WTC11 (cell line): ENCODE measurements around the gene PCBP3. TPM values are rescaled to one million over a fixed set of nuclear protein-coding genes. Genes with fewer than 3 reads are reported as not detected.

Experiments used
- ATAC-seq: fragments of 200-7000 bp; cut with Tn5 transposase; 2 replicates; pipeline ENCODE4 v1.10.0; 2021; ENCODE audit warnings: mild to moderate bottlenecking, moderate library complexity
- CTCF ChIA-PET: fragments of 300-600 bp; sonication (Branson Sonifier 250); formaldehyde crosslinking; loops from one replicate; lab custom pipeline; 2021; ENCODE audit warnings: antibody characterized with exemption; lab: Charles Lee
- POLR2A ChIA-PET: fragments of 350-600 bp; sonication (Branson Sonifier 250); formaldehyde crosslinking; loops from one replicate; lab custom pipeline; 2021; ENCODE audit warnings: antibody characterized with exemption; lab: Charles Lee
- DNase-seq: peaks from one replicate; pipeline ENCODE4 v3.0.0; 2021; ENCODE audit warnings: low spot score
- H3K27ac Mint-ChIP-seq: 2 replicates; pipeline ENCODE4 v1.8.0; 2021; ENCODE audit warnings: mixed read lengths
- H3K27me3 Mint-ChIP-seq: 2 replicates; pipeline ENCODE4 v1.8.0; 2021; ENCODE audit warnings: low read depth, mild to moderate bottlenecking, moderate library complexity, mixed read lengths
- H3K36me3 Mint-ChIP-seq: 2 replicates; pipeline ENCODE4 v1.8.0; 2021; ENCODE audit warnings: mixed read lengths
- H3K4me1 Mint-ChIP-seq: 2 replicates; pipeline ENCODE4 v1.8.0; 2022; ENCODE audit warnings: mixed read lengths
- H3K4me3 Mint-ChIP-seq: 2 replicates; pipeline ENCODE4 v1.8.0; 2021; ENCODE audit warnings: mild to moderate bottlenecking, moderate library complexity, mixed read lengths
- H3K9me3 Mint-ChIP-seq: 2 replicates; pipeline ENCODE4 v1.8.0; 2021; ENCODE audit warnings: mixed read lengths
- CREM ChIP-seq: sonication (generic); formaldehyde crosslinking; IDR thresholded peaks from 2 replicates; pipeline ENCODE4 v1.8.1; 2022; ENCODE audit warnings: mild to moderate bottlenecking, missing genetic modification reagents, moderate library complexity
- ELF4 ChIP-seq: sonication (generic); formaldehyde crosslinking; IDR thresholded peaks from 2 replicates; pipeline ENCODE4 v1.8.1; 2022; ENCODE audit warnings: low read depth, mild to moderate bottlenecking, moderate library complexity, missing genetic modification reagents
- FOXP1 ChIP-seq: sonication (generic); formaldehyde crosslinking; IDR thresholded peaks from 2 replicates; pipeline ENCODE4 v1.8.0; 2022; ENCODE audit warnings: missing genetic modification reagents, mild to moderate bottlenecking, moderate library complexity, borderline replicate concordance
- NFE2L1 ChIP-seq: sonication (generic); formaldehyde crosslinking; IDR thresholded peaks from 2 replicates; pipeline ENCODE4 v1.8.1; 2023; ENCODE audit warnings: missing genetic modification reagents
- SMAD3 ChIP-seq: sonication (generic); formaldehyde crosslinking; IDR thresholded peaks from 2 replicates; pipeline ENCODE4 v1.8.0; 2022; ENCODE audit warnings: missing genetic modification reagents, mild to moderate bottlenecking, borderline replicate concordance
- TCF7 ChIP-seq: sonication (generic); formaldehyde crosslinking; IDR thresholded peaks from 2 replicates; pipeline ENCODE4 v1.8.0; 2022; ENCODE audit warnings: mild to moderate bottlenecking, low read depth, missing genetic modification reagents, moderate library complexity
- TEAD1 ChIP-seq: sonication (generic); formaldehyde crosslinking; IDR thresholded peaks from 2 replicates; pipeline ENCODE4 v1.8.0; 2022; ENCODE audit warnings: mild to moderate bottlenecking, missing genetic modification reagents
- ZNF263 ChIP-seq: sonication (generic); formaldehyde crosslinking; IDR thresholded peaks from 2 replicates; pipeline ENCODE4 v1.8.1; 2022; ENCODE audit warnings: low read depth, mild to moderate bottlenecking, moderate library complexity, missing genetic modification reagents
- ZNF423 ChIP-seq: fragments of 250-450 bp; sonication (Bioruptor Pico); IDR thresholded peaks from 2 replicates; pipeline ENCODE4 v2.1.2; 2022; ENCODE audit warnings: mild to moderate bottlenecking, moderate library complexity
- ZNF671 ChIP-seq: fragments of 250-450 bp; sonication (Bioruptor Pico); IDR thresholded peaks from 2 replicates; pipeline ENCODE4 v1.8.0; 2021; ENCODE audit warnings: mild to moderate bottlenecking
- total RNA-seq: library from RNA; stranded (reverse); gene quantifications from 3 replicates; pipeline ENCODE4 v1.2.3, GENCODE V29; 2021
- TF ChIP-seq, protein P1 (sequence below): fragments of 250-450 bp; sonication (Bioruptor Pico); IDR thresholded peaks from 2 replicates; pipeline ENCODE4 v1.8.0; 2021; ENCODE audit warnings: mild to moderate bottlenecking
- TF ChIP-seq, protein P2 (sequence below): sonication (generic); formaldehyde crosslinking; conservative IDR thresholded peaks from 2 replicates; pipeline ENCODE4 v1.8.1; 2023; ENCODE audit warnings: mild to moderate bottlenecking, low read depth, missing genetic modification reagents, moderate library complexity
- TF ChIP-seq, protein P3 (sequence below): sonication (generic); formaldehyde crosslinking; IDR thresholded peaks from 2 replicates; pipeline ENCODE4 v1.8.0; 2023; ENCODE audit warnings: missing genetic modification reagents, mild to moderate bottlenecking, borderline replicate concordance
- TF ChIP-seq, protein P4 (sequence below): sonication (generic); formaldehyde crosslinking; IDR thresholded peaks from 2 replicates; pipeline ENCODE4 v1.8.0; 2022; ENCODE audit warnings: mild to moderate bottlenecking, missing genetic modification reagents
- TF ChIP-seq, protein P5 (sequence below): sonication (generic); formaldehyde crosslinking; IDR thresholded peaks from 2 replicates; pipeline ENCODE4 v1.8.1; 2023; ENCODE audit warnings: mild to moderate bottlenecking, missing genetic modification reagents, borderline replicate concordance
- TF ChIP-seq, protein P6 (sequence below): sonication (generic); formaldehyde crosslinking; IDR thresholded peaks from 2 replicates; pipeline ENCODE4 v1.8.0; 2022; ENCODE audit warnings: missing genetic modification reagents

Gene PCBP3
- total RNA-seq, 1 experiment from 2014 or later, result 8.5 TPM

DNA sequence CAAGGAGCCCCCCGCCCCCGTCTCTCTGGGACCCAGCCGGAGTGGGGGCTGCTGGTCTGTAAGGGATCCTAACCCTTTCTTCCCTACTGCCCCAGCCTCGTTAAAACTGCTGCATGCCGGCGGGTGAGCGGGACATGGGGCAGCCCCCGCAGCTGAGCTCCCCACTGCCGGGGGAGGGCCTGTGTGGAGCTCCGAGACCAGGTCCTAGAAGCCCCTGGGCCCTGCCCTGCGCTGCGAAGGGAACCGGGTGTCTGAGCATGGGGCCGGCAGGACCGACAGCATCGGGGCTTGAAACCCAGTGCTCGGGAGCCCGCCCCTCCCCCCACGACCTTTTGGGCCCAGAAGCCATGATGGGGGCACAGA is 328.8 kb downstream of the PCBP3 start:
- DNase-seq, result peak; percentile 39
- peaks cover 1% of the 10 kb centered on the region; the same call in 1 of the 2 replicates for H3K9me3 Mint-ChIP-seq
- TF ChIP-seq ZNF671 (CRISPR knock-in tag) (no peak), TEAD1 (CRISPR knock-in tag) (no peak), ELF4 (CRISPR knock-in tag) (no peak)
- TF ChIP-seq, all 79 proteins: peak for 0
- Mint-ChIP-seq H3K4me1 (peaks cover 17% of the 10 kb centered on the region), H3K36me3 (no peaks in the 10 kb centered on the region), H3K4me3 (no peak overlapping the region), H3K27ac (no peak overlapping the region), H3K27me3 (no peaks in the 10 kb centered on the region; the same call in 1 of the 2 replicates)
- 0 out of 2 replicates have a peak, but pooled peaks have one; percentile 1 for ATAC-seq
- POLR2A ChIA-PET, result no interaction called here
- CTCF ChIA-PET, result interaction anchor here (0.7 to 5.0 kb wide), 13 partner anchors 10 to 342 kb away, joined by 3 to 40 read pairs (median 10); partner anchors contain the start of genes COL6A1 and COL6A2

DNA sequence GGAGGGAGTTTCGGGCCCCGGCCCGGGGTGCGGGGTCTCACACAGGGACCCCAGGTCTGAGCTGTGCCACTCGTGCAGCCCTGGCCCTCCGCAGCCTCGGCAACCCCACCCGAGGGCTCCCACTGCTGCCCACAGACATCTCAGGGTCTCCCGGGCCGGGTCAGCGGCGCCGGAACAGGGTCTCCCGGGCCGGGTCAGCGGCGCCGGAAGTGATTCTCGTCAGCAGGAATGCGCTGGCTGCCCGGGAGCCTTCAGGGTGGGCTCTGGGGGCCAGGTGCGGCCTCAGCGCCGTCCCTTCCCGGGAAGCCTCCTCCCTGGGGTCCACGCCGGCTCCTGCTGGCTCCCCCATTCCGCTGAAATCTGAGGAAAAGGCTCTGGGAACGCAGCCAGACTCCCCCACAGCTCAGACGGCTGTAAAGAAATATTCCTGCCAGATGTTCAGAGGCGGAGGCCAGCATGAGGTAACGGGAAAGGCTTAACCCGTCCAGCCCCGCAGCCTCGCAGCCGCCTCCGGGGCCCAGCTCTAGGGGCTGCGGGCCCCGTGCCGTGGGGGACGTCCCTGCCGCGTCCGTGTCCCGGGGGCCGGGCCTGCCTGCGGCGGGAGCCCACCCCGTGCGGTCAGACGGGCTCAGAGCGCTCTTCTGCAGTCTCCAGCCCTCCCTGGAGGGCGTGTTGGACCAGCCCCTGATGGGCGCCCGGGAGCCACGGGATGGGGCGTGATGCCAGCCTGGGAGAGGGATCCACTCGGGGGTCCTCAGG is 329.4 kb downstream of the PCBP3 start:
- Mint-ChIP-seq H3K27me3 (no peaks in the 10 kb centered on the region; the same call in 1 of the 2 replicates), H3K36me3 (no peaks in the 10 kb centered on the region), H3K27ac (no peak overlapping the region), H3K4me3 (peak overlapping the region; percentile 78), H3K9me3 (no peaks in the 10 kb centered on the region), H3K4me1 (peaks cover 17% of the 10 kb centered on the region)
- DNase-seq (no peak), ATAC-seq (no peak; the same call in none of the 2 replicates)
- ChIA-PET CTCF (interaction anchor here (0.6 to 5.0 kb wide), 17 partner anchors 9 to 180 kb away, joined by 3 to 40 read pairs (median 6); partner anchors contain the start of genes COL6A1 and COL6A2), POLR2A (interaction anchor here (0.7 kb wide), 1 partner anchor 9 kb away, joined by 4 read pairs; the partner anchor contains the start of gene COL6A1)
- TF ChIP-seq FOXP1, result peak; percentile 49; the same call in 1 of the 2 replicates
- TF ChIP-seq, protein P1, sequence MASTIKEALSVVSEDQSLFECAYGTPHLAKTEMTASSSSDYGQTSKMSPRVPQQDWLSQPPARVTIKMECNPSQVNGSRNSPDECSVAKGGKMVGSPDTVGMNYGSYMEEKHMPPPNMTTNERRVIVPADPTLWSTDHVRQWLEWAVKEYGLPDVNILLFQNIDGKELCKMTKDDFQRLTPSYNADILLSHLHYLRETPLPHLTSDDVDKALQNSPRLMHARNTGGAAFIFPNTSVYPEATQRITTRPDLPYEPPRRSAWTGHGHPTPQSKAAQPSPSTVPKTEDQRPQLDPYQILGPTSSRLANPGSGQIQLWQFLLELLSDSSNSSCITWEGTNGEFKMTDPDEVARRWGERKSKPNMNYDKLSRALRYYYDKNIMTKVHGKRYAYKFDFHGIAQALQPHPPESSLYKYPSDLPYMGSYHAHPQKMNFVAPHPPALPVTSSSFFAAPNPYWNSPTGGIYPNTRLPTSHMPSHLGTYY (CRISPR knock-in tag), result no peak
- no peak for TF ChIP-seq NFE2L1 (CRISPR knock-in tag)
- TF ChIP-seq ZNF263 (CRISPR knock-in tag), result no peak
- TF ChIP-seq, protein P2, sequence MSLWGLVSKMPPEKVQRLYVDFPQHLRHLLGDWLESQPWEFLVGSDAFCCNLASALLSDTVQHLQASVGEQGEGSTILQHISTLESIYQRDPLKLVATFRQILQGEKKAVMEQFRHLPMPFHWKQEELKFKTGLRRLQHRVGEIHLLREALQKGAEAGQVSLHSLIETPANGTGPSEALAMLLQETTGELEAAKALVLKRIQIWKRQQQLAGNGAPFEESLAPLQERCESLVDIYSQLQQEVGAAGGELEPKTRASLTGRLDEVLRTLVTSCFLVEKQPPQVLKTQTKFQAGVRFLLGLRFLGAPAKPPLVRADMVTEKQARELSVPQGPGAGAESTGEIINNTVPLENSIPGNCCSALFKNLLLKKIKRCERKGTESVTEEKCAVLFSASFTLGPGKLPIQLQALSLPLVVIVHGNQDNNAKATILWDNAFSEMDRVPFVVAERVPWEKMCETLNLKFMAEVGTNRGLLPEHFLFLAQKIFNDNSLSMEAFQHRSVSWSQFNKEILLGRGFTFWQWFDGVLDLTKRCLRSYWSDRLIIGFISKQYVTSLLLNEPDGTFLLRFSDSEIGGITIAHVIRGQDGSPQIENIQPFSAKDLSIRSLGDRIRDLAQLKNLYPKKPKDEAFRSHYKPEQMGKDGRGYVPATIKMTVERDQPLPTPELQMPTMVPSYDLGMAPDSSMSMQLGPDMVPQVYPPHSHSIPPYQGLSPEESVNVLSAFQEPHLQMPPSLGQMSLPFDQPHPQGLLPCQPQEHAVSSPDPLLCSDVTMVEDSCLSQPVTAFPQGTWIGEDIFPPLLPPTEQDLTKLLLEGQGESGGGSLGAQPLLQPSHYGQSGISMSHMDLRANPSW (CRISPR knock-in tag), result no peak
- TF ChIP-seq, protein P3, sequence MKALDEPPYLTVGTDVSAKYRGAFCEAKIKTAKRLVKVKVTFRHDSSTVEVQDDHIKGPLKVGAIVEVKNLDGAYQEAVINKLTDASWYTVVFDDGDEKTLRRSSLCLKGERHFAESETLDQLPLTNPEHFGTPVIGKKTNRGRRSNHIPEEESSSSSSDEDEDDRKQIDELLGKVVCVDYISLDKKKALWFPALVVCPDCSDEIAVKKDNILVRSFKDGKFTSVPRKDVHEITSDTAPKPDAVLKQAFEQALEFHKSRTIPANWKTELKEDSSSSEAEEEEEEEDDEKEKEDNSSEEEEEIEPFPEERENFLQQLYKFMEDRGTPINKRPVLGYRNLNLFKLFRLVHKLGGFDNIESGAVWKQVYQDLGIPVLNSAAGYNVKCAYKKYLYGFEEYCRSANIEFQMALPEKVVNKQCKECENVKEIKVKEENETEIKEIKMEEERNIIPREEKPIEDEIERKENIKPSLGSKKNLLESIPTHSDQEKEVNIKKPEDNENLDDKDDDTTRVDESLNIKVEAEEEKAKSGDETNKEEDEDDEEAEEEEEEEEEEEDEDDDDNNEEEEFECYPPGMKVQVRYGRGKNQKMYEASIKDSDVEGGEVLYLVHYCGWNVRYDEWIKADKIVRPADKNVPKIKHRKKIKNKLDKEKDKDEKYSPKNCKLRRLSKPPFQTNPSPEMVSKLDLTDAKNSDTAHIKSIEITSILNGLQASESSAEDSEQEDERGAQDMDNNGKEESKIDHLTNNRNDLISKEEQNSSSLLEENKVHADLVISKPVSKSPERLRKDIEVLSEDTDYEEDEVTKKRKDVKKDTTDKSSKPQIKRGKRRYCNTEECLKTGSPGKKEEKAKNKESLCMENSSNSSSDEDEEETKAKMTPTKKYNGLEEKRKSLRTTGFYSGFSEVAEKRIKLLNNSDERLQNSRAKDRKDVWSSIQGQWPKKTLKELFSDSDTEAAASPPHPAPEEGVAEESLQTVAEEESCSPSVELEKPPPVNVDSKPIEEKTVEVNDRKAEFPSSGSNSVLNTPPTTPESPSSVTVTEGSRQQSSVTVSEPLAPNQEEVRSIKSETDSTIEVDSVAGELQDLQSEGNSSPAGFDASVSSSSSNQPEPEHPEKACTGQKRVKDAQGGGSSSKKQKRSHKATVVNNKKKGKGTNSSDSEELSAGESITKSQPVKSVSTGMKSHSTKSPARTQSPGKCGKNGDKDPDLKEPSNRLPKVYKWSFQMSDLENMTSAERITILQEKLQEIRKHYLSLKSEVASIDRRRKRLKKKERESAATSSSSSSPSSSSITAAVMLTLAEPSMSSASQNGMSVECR, result no peak
- TF ChIP-seq, protein P4, sequence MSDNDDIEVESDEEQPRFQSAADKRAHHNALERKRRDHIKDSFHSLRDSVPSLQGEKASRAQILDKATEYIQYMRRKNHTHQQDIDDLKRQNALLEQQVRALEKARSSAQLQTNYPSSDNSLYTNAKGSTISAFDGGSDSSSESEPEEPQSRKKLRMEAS, result peak; percentile 10; the same call in 1 of the 2 replicates
- TF ChIP-seq, protein P5, sequence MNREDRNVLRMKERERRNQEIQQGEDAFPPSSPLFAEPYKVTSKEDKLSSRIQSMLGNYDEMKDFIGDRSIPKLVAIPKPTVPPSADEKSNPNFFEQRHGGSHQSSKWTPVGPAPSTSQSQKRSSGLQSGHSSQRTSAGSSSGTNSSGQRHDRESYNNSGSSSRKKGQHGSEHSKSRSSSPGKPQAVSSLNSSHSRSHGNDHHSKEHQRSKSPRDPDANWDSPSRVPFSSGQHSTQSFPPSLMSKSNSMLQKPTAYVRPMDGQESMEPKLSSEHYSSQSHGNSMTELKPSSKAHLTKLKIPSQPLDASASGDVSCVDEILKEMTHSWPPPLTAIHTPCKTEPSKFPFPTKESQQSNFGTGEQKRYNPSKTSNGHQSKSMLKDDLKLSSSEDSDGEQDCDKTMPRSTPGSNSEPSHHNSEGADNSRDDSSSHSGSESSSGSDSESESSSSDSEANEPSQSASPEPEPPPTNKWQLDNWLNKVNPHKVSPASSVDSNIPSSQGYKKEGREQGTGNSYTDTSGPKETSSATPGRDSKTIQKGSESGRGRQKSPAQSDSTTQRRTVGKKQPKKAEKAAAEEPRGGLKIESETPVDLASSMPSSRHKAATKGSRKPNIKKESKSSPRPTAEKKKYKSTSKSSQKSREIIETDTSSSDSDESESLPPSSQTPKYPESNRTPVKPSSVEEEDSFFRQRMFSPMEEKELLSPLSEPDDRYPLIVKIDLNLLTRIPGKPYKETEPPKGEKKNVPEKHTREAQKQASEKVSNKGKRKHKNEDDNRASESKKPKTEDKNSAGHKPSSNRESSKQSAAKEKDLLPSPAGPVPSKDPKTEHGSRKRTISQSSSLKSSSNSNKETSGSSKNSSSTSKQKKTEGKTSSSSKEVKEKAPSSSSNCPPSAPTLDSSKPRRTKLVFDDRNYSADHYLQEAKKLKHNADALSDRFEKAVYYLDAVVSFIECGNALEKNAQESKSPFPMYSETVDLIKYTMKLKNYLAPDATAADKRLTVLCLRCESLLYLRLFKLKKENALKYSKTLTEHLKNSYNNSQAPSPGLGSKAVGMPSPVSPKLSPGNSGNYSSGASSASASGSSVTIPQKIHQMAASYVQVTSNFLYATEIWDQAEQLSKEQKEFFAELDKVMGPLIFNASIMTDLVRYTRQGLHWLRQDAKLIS, result no peak
- TF ChIP-seq TCF7 (CRISPR knock-in tag), result no peak
- TF ChIP-seq ZNF423, result peak; percentile 93
- TF ChIP-seq, protein P6, sequence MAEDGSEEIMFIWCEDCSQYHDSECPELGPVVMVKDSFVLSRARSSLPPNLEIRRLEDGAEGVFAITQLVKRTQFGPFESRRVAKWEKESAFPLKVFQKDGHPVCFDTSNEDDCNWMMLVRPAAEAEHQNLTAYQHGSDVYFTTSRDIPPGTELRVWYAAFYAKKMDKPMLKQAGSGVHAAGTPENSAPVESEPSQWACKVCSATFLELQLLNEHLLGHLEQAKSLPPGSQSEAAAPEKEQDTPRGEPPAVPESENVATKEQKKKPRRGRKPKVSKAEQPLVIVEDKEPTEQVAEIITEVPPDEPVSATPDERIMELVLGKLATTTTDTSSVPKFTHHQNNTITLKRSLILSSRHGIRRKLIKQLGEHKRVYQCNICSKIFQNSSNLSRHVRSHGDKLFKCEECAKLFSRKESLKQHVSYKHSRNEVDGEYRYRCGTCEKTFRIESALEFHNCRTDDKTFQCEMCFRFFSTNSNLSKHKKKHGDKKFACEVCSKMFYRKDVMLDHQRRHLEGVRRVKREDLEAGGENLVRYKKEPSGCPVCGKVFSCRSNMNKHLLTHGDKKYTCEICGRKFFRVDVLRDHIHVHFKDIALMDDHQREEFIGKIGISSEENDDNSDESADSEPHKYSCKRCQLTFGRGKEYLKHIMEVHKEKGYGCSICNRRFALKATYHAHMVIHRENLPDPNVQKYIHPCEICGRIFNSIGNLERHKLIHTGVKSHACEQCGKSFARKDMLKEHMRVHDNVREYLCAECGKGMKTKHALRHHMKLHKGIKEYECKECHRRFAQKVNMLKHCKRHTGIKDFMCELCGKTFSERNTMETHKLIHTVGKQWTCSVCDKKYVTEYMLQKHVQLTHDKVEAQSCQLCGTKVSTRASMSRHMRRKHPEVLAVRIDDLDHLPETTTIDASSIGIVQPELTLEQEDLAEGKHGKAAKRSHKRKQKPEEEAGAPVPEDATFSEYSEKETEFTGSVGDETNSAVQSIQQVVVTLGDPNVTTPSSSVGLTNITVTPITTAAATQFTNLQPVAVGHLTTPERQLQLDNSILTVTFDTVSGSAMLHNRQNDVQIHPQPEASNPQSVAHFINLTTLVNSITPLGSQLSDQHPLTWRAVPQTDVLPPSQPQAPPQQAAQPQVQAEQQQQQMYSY (CRISPR knock-in tag), result no peak
- TF ChIP-seq CREM (CRISPR knock-in tag), result no peak
- TF ChIP-seq SMAD3 (CRISPR knock-in tag), result no peak
